ENCODE measurements around the gene MGAM2. TPM values are rescaled to one million over a fixed set of nuclear protein-coding genes. Genes with fewer than 3 reads are reported as not detected.

Gene MGAM2
- total and polyA plus RNA-seq, 2 donors (not counting 1 experiment from before 2014, with no cell fraction given): not detected

DNA sequence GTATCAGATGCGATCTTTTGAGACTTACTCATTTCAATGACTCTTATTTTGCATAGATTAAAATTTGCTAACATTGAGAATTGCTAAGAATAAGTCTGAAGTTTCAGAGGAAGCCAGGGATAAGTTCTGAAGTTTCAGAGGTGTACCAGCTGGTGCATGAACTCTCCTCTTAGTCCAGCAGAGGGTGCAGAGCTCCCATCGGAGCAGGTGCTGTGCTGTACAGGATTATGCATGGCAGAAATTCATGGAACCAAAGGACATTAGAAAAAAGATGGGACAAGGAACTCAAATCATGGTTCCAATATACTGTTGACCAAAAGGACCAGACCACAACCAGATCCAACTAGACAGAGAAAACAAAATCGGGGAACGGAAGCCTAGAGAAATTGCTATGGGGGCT, 41.9 kb downstream of the MGAM2 start:
- Mint-ChIP-seq H3K27ac (no peak overlapping the region), H3K27me3 (peaks cover 4% of the 10 kb centered on the region), H3K4me3 (no peak overlapping the region), H3K9me3 (ENCODE audit: insufficient read depth) (no peaks in the 10 kb centered on the region), H3K4me1 (no peaks in the 10 kb centered on the region)
- no peak for TF ChIP-seq EZH2 (IDR thresholded peaks at IDR 0.05; ENCODE audit: borderline replicate concordance, insufficient read depth, low read depth, low read length, poor library complexity, severe bottlenecking)
- TF ChIP-seq, protein P1, sequence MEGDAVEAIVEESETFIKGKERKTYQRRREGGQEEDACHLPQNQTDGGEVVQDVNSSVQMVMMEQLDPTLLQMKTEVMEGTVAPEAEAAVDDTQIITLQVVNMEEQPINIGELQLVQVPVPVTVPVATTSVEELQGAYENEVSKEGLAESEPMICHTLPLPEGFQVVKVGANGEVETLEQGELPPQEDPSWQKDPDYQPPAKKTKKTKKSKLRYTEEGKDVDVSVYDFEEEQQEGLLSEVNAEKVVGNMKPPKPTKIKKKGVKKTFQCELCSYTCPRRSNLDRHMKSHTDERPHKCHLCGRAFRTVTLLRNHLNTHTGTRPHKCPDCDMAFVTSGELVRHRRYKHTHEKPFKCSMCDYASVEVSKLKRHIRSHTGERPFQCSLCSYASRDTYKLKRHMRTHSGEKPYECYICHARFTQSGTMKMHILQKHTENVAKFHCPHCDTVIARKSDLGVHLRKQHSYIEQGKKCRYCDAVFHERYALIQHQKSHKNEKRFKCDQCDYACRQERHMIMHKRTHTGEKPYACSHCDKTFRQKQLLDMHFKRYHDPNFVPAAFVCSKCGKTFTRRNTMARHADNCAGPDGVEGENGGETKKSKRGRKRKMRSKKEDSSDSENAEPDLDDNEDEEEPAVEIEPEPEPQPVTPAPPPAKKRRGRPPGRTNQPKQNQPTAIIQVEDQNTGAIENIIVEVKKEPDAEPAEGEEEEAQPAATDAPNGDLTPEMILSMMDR (IDR thresholded peaks at IDR 0.05): no peak
- H3K79me2 ChIP-seq (ENCODE audit: control insufficient read depth, insufficient read depth, low read length): no peaks in the 10 kb centered on the region
- H3K4me2 ChIP-seq (replicated peaks; ENCODE audit: low read depth, low read length, poor library complexity, severe bottlenecking): no peak overlapping the region
- intact Hi-C loops (cut with micrococcal nuclease): no loop called here
- no peaks in the 10 kb centered on the region for H3K36me3 ChIP-seq (replicated peaks in 1 of 2; ENCODE audit: control extremely low read depth in 1 of 2, control insufficient read depth in 1 of 2, extremely low read depth in 1 of 2, insufficient read depth in 2 of 2, low read length in 1 of 2)
- DNase-seq (no peak), ATAC-seq (ENCODE audit: low read depth) (no peak)
- no peaks in the 10 kb centered on the region for H3K4me1 ChIP-seq (ENCODE audit: control insufficient read depth in 2 of 2, insufficient read depth in 2 of 2, low read length in 2 of 2)
- ChIA-PET CTCF (interaction anchor here (0.7 kb wide), 1 partner anchor 212 kb away, joined by 3 read pairs; no protein-coding TSS in a partner anchor), POLR2A (no interaction called here)
- no peak overlapping the region for H3K27ac ChIP-seq (ENCODE audit: low read length in 2 of 2)
- WGBS (ENCODE audit: insufficient coverage): no CpG with 5 or more reads among the region's 4 CpGs
- no peak overlapping the region for H2AFZ ChIP-seq (ENCODE audit: insufficient read depth, low read depth, low read length, poor library complexity, severe bottlenecking)
- H3K9me3 ChIP-seq (ENCODE audit: control extremely low read depth in 1 of 3, control insufficient read depth in 2 of 3, insufficient read depth in 1 of 3, low read length in 2 of 3): no peaks in the 10 kb centered on the region
- no peak overlapping the region for H3K4me3 ChIP-seq (ENCODE audit: control extremely low read depth in 1 of 5, extremely low read depth in 1 of 5, insufficient read depth in 1 of 5, low read depth in 2 of 5, low read length in 4 of 5)
- H4K20me1 ChIP-seq (ENCODE audit: control insufficient read depth, insufficient read depth, low read length, poor library complexity, severe bottlenecking): no peaks in the 10 kb centered on the region
- no peaks in the 10 kb centered on the region for H3K27me3 ChIP-seq (replicated peaks in 1 of 4; ENCODE audit: control extremely low read depth in 1 of 4, control insufficient read depth in 3 of 4, insufficient read depth in 4 of 4, low read length in 3 of 4)
- H3K9ac ChIP-seq (ENCODE audit: low read length): no peak overlapping the region

DNA sequence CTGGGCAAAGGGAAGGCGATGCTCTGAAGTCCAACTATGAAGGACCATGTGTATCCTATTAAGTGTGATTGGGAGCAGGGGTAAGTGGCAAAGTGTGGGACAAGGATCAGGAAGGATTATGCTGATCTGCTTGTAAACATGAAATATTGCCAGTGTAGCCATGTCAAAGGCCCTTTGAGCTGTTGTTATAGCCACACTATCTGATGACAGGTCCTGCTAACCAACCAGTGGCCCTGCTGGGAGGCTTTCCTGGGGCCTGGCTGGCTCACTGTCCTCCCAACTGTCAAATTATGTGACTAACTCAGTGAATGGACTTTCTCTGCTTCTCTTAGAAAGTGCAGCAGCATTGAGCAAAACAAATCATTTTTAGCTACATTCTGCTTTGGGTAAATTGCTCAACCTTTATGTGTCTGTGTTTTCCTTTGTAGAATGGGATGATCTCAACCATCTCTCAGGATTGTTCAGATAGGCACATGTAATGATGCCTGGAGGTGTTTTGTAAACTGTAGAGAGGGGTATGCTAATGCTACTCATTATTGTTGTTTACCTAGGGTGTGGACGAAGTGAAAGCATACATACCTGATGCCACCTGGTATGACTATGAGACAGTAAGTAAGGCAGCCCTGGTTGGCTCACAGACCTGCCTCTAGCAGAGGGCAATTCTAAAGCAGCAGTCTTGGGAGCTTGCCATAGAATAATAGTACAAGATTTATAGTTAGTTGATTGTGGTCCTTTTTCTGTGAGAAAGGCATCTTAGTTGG, 47.4 kb downstream of the MGAM2 start:
- intact Hi-C loops (cut with micrococcal nuclease): no loop called here

More for the DNA sequence above, 47.4 kb downstream of the MGAM2 start:
- Mint-ChIP-seq H3K4me3 (no peak overlapping the region), H3K9me3 (ENCODE audit: insufficient read depth) (no peaks in the 10 kb centered on the region), H3K4me1 (no peaks in the 10 kb centered on the region), H3K27ac (no peak overlapping the region), H3K27me3 (no peaks in the 10 kb centered on the region)
- Histone ChIP-seq H3K4me1 (ENCODE audit: control insufficient read depth in 2 of 2, insufficient read depth in 2 of 2, low read length in 2 of 2) (no peaks in the 10 kb centered on the region), H3K9me3 (ENCODE audit: control extremely low read depth in 1 of 3, control insufficient read depth in 2 of 3, insufficient read depth in 1 of 3, low read length in 2 of 3) (no peaks in the 10 kb centered on the region), H3K4me2 (replicated peaks; ENCODE audit: low read depth, low read length, poor library complexity, severe bottlenecking) (no peak overlapping the region), H3K9ac (ENCODE audit: low read length) (no peak overlapping the region), H3K27ac (ENCODE audit: low read length in 2 of 2) (no peak overlapping the region), H3K4me3 (ENCODE audit: control extremely low read depth in 1 of 5, extremely low read depth in 1 of 5, insufficient read depth in 1 of 5, low read depth in 2 of 5, low read length in 4 of 5) (no peak overlapping the region), H4K20me1 (ENCODE audit: control insufficient read depth, insufficient read depth, low read length, poor library complexity, severe bottlenecking) (no peaks in the 10 kb centered on the region), H2AFZ (ENCODE audit: insufficient read depth, low read depth, low read length, poor library complexity, severe bottlenecking) (no peak overlapping the region), H3K36me3 (replicated peaks in 1 of 2; ENCODE audit: control extremely low read depth in 1 of 2, control insufficient read depth in 1 of 2, extremely low read depth in 1 of 2, insufficient read depth in 2 of 2, low read length in 1 of 2) (no peaks in the 10 kb centered on the region), H3K79me2 (ENCODE audit: control insufficient read depth, insufficient read depth, low read length) (no peaks in the 10 kb centered on the region), H3K27me3 (replicated peaks in 1 of 4; ENCODE audit: control extremely low read depth in 1 of 4, control insufficient read depth in 3 of 4, insufficient read depth in 4 of 4, low read length in 3 of 4) (no peaks in the 10 kb centered on the region)
- ATAC-seq (ENCODE audit: low read depth) (no peak), DNase-seq (no peak)
- ChIA-PET CTCF (no interaction called here), POLR2A (no interaction called here)
- WGBS (ENCODE audit: insufficient coverage): 90% methylated on average over 2 of the region's 2 CpGs
- TF ChIP-seq, protein P1 (IDR thresholded peaks at IDR 0.05): no peak
